ENCODE data around the gene MSI2. TPM values are rescaled to one million over a fixed set of nuclear protein-coding genes. Genes with fewer than 3 reads are reported as not detected.

MSI2 gene
- total and polyA plus RNA-seq, 9 of the 15 experiments (the other 6 are each of a cell fraction or from before 2014, with no cell fraction given) = 4.6 to 61.8 (median 42.4) TPM

- no peak for TF ChIP-seq ZFP91 (CRISPR knock-in tag; IDR thresholded peaks at IDR 0.05)
- no peak for TF ChIP-seq HMGXB4 (CRISPR knock-in tag; IDR thresholded peaks at IDR 0.05)
- TF ChIP-seq MITF (IDR thresholded peaks at IDR 0.05) = no peak
- no peak for TF ChIP-seq LARP7 (IDR thresholded peaks at IDR 0.05)
- peak; percentile 89 for TF ChIP-seq FOXM1 (IDR thresholded peaks at IDR 0.05; ENCODE audit: low read depth)
- TF ChIP-seq FOXM1 (CRISPR knock-in tag; IDR thresholded peaks at IDR 0.05; ENCODE audit: low read depth) = no peak
- TF ChIP-seq MTF1 (CRISPR knock-in tag; IDR thresholded peaks at IDR 0.05; ENCODE audit: borderline replicate concordance) = no peak
- no peak for TF ChIP-seq TCF7L2 (IDR thresholded peaks at IDR 0.05; ENCODE audit: low read depth, low read length)
- TF ChIP-seq BRD4 (IDR thresholded peaks at IDR 0.05) = no peak
- TF ChIP-seq, protein P1, sequence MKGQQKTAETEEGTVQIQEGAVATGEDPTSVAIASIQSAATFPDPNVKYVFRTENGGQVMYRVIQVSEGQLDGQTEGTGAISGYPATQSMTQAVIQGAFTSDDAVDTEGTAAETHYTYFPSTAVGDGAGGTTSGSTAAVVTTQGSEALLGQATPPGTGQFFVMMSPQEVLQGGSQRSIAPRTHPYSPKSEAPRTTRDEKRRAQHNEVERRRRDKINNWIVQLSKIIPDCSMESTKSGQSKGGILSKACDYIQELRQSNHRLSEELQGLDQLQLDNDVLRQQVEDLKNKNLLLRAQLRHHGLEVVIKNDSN (CRISPR knock-in tag; IDR thresholded peaks at IDR 0.05) = no peak
- TF ChIP-seq ZNF717 (CRISPR knock-in tag; IDR thresholded peaks at IDR 0.05) = no peak
- TF ChIP-seq OTX1 (CRISPR knock-in tag; IDR thresholded peaks at IDR 0.05) = no peak
- TF ChIP-seq ZBTB40 (IDR thresholded peaks at IDR 0.05) = no peak
- TF ChIP-seq ZBTB40 (CRISPR knock-in tag; IDR thresholded peaks at IDR 0.05) = no peak
Measured at GRCh38 chr17:57379237-57379894, 123.0 kb downstream of the MSI2 start (continued).

All from K562 (cell line).